ENCODE measurements around the gene ZNF212.
"Not testable (repeated sequence)": the region's sequence is repeated elsewhere in the genome, so short reads cannot be mapped to it uniquely, and the experiment has no call there.

ZNF212 gene

DNA sequence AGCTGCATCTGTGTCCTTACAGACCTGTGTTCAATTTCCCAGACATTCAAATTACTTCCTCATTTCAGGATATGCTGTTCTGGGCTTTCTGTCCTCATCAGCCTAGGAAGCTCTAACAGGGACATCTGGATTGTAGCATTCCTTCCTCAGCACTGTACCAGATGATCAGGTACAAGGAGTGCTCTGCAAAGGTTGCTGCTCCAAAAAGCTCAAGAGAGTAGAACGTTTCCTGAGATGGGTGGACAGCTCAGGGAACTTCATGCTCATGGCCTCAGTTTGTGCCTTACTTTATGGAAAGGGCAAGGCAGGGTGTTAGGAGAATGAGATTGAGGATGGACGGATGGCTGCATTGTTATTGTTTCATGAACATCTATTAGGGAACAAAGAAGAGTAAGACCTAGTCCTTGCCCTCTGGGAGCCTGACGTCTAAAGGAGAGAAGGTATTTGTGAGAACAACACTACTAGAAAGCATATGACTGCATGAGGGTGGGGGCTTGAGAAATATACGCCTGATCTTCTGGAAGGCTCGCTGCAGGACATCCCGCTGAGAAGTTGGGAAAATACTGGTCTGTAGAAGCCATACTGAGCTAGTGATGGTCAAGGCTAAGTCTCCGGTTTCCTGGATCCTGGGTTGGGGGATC is 10.5 kb upstream of the ZNF212 start:
- no peak overlapping the region for H3K4me3 Mint-ChIP-seq
- H3K9me3 Mint-ChIP-seq, result no peaks in the 10 kb centered on the region
- DNase-seq (ENCODE audit: low spot score in 2 of 2), result no peak
- H3K27ac Mint-ChIP-seq, result peak overlapping the region; percentile 86
- ATAC-seq, result no peak
- peaks cover 28% of the 10 kb centered on the region for H3K4me1 Mint-ChIP-seq
- peaks cover 35% of the 10 kb centered on the region for H3K36me3 Mint-ChIP-seq

DNA sequence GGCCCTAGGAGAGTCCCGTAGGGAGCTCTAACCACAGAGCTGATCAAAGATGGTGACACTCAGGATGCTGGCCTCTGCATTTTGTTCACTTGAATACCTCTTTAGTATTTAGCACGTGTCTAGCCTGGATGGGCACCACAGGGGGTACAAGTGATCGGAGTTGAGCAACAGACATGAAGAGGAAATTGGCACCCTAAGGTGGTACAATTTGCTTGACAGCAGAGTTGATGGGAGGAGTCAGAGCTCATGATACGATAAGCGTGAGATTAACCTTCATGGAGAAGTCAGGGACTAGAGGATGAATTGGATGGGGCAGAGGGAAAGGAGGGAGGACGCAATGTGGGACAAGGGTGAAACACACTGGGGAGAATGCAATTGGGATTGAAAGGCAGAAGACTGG is 9.9 kb upstream of the ZNF212 start:
- no peak for DNase-seq (ENCODE audit: low spot score in 2 of 2)
- Mint-ChIP-seq H3K4me1 (peaks cover 31% of the 10 kb centered on the region), H3K4me3 (no peak overlapping the region), H3K36me3 (peaks cover 34% of the 10 kb centered on the region), H3K9me3 (no peaks in the 10 kb centered on the region), H3K27ac (peak overlapping the region; percentile 86)
- peak; percentile 3 for ATAC-seq

DNA sequence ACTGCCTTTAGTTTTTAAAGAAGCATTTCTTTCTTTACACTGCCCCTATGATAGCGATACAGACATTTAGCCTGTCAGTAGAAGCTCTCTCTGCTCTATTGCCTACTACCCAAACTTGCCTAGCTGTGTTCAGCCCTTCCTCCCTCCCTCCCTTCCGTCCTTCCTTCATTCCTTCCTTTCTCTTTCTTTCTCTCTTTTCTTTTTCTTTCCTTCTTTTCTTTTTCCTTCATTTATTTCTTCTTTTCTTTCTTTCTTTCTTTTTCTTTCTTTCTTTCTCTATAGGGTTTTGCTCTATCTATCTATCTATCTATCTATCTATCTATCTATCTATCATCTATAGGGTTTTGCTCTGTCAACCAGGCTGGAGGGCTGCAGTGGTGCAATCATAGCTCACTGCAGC is 7.1 kb upstream of the ZNF212 start:
- no peak overlapping the region for H3K4me3 Mint-ChIP-seq
- ATAC-seq (no peak), DNase-seq (ENCODE audit: low spot score in 2 of 2) (no peak)
- H3K9me3 Mint-ChIP-seq, result no peaks in the 10 kb centered on the region
- H3K27ac Mint-ChIP-seq, result peak overlapping the region; percentile 36
- H3K4me1 Mint-ChIP-seq, result peaks cover 26% of the 10 kb centered on the region
- H3K36me3 Mint-ChIP-seq, result peaks cover 14% of the 10 kb centered on the region

DNA sequence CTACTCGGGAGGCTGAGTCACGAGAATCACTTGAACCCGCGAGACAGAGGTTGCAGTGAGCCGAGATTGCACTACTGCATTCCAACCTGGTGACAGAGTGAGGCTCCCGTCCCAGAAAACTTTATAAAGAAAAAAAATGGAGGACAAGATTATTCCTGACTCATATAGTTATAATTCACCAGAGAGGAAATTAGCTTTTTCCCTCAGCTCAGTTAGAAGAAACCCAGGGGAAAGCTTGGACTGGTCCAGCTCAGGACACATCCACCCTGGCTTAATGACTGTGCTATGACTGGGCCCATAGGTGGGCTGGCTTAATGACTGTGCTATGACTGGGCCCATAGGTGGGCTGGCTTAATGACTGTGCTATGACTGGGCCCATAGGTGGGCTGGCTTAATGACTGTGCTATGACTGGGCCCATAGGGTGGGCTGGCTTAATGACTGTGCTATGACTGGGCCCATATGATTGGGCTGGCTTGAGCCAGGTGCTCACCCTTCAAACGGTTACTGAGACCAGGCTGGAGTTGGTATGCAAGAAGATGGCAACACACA is 5.7 kb upstream of the ZNF212 start:
- ATAC-seq, result peak; percentile 74
- not testable (repeated sequence) for DNase-seq (ENCODE audit: low spot score in 2 of 2)

DNA sequence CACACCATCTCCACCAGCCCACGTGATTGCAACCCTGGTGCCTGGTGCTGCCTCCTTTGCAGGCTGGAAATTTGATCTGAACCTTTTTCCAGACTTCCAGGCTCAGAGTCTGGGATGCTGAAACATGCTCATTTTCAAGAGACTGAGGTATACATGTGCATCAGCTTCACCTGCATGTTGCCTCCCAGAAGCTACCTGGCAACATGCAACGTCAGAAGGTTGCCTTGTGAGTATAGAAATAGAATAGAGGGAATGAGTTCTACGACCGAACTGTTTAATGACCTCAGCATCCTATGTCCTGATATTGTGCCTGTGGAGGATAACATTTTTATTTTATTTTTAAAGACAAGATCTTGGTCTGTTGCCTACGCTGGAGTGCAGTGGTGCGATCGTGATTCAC is 1.9 kb upstream of the ZNF212 start:
- H3K27ac Mint-ChIP-seq, result no peak overlapping the region
- peaks cover 25% of the 10 kb centered on the region for H3K36me3 Mint-ChIP-seq
- peaks cover 39% of the 10 kb centered on the region for H3K4me1 Mint-ChIP-seq
- no peak overlapping the region for H3K4me3 Mint-ChIP-seq
- H3K9me3 Mint-ChIP-seq, result peaks cover 1% of the 10 kb centered on the region
- DNase-seq (ENCODE audit: low spot score in 2 of 2) (no peak), ATAC-seq (no peak)

More for the DNA sequence above, 5.7 kb upstream of the ZNF212 start:
- not testable (repeated sequence) for H3K4me3 Mint-ChIP-seq, H3K9me3 Mint-ChIP-seq
- H3K27ac Mint-ChIP-seq, result peak overlapping the region; percentile 12
- peaks cover 13% of the 10 kb centered on the region for H3K36me3 Mint-ChIP-seq
- H3K4me1 Mint-ChIP-seq, result peaks cover 35% of the 10 kb centered on the region

DNA sequence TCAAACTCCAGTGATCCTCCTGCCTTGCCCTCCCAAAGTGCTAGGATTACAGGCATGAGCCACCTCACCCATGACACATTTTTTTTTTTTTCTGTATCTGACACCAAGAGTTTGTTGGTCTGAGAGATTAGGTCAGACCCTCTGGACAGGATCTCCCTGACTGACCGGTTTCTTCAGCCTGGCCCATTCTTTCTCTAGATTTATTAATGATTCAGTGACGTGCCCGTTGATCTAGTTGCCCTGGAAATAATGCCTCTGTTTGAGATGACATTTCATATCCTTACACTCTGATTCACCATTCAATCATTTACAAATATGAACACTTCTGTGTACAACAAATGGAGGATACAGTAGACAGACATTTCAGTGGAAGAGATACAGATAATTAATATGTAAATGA is 1.4 kb upstream of the ZNF212 start:
- Mint-ChIP-seq H3K4me1 (peaks cover 39% of the 10 kb centered on the region), H3K27ac (peak overlapping the region; percentile 94), H3K36me3 (peaks cover 31% of the 10 kb centered on the region), H3K9me3 (peaks cover 6% of the 10 kb centered on the region), H3K4me3 (peak overlapping the region; percentile 88)
- DNase-seq (ENCODE audit: low spot score in 2 of 2) (no peak), ATAC-seq (peak; percentile 36)

DNA sequence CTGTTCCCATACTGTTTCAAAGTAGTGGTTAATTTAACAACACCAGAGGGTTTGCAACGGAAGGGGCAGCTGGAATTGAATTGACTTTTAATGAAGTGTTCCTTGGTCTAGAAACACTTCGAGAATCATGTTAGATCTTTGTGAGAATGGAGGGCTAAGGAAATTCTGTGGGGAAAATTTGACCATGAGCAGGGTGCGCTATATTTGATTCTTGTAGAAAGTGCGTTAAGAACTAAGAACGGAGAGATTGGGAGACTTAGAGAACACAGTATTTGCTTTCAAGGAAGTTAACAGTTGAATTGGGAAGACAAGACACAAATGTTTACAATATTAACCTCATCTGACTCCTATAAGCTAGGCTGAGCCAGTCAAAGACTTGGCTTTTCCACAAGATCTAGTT is 1.2 kb downstream of the ZNF212 start:
- DNase-seq (ENCODE audit: low spot score in 2 of 2) (no peak), ATAC-seq (no peak)
- Mint-ChIP-seq H3K9me3 (peaks cover 6% of the 10 kb centered on the region), H3K27ac (peak overlapping the region; percentile 94), H3K4me1 (peaks cover 44% of the 10 kb centered on the region), H3K36me3 (peaks cover 34% of the 10 kb centered on the region), H3K4me3 (peak overlapping the region; percentile 88)

DNA sequence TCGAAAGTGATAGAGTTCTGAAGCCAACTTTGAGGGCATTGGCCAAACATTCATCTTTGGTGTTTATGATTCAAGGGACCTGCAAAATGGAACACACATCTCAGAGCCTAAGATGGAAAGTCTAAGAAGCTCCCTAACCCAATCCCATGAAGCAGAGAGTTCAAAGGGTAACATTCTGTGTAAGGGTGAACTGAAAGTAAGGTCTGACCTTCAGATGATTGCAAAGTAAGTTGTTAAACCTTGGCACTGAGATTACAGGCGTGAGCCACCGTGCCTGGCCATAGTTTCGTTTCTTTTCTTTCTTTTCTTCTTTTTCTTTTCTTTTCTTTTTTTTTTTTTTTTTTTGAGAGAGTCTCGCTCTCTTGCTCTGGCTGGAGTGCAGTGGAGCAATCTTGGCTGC is 2.2 kb downstream of the ZNF212 start:
- Mint-ChIP-seq H3K9me3 (peaks cover 6% of the 10 kb centered on the region), H3K4me3 (peak overlapping the region; percentile 88), H3K36me3 (peaks cover 41% of the 10 kb centered on the region), H3K27ac (no peak overlapping the region), H3K4me1 (peaks cover 52% of the 10 kb centered on the region)
- no peak for ATAC-seq
- DNase-seq (ENCODE audit: low spot score in 2 of 2), result no peak

- peak overlapping the region; percentile 62 for H3K4me3 Mint-ChIP-seq
- ATAC-seq, result peak; percentile 95
- peaks cover 65% of the 10 kb centered on the region for H3K36me3 Mint-ChIP-seq
- no peak for DNase-seq (ENCODE audit: low spot score in 2 of 2)
- H3K9me3 Mint-ChIP-seq, result peaks cover 6% of the 10 kb centered on the region
- H3K4me1 Mint-ChIP-seq, result peaks cover 57% of the 10 kb centered on the region
- H3K27ac Mint-ChIP-seq, result peak overlapping the region; percentile 94
Measured at GRCh38 chr7:149245244-149245643, 5.8 kb downstream of the ZNF212 start.

DNA sequence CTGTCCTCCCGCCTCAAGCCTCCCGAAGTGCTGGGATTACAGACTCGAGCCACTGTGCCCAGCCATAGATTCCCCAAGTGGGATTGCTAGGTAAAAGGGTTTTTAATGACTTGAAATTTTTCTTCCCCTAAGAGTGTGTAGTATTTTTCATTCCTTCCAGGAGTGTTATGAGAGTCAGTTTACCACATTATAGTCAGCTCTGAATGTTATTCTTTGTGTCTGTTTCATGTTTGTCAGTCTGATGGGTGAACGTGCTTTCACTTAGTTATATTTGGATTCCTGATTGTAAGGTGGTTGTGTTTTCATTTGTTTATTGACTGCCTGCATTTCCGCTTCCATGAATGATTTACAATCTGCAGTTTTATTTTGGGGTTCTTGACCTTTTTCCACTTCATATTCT is 6.3 kb downstream of the ZNF212 start:
- peaks cover 6% of the 10 kb centered on the region for H3K9me3 Mint-ChIP-seq
- peaks cover 65% of the 10 kb centered on the region for H3K36me3 Mint-ChIP-seq
- peak overlapping the region; percentile 94 for H3K27ac Mint-ChIP-seq
- DNase-seq (ENCODE audit: low spot score in 2 of 2) (no peak), ATAC-seq (peak; percentile 81)
- H3K4me1 Mint-ChIP-seq, result peaks cover 52% of the 10 kb centered on the region
- peak overlapping the region; percentile 62 for H3K4me3 Mint-ChIP-seq

GRCh38 chr7:149248777-149249176 is 9.3 kb downstream of the ZNF212 start:
- Mint-ChIP-seq H3K4me1 (peaks cover 41% of the 10 kb centered on the region), H3K27ac (peak overlapping the region; percentile 87), H3K36me3 (peaks cover 78% of the 10 kb centered on the region), H3K4me3 (peak overlapping the region; percentile 33), H3K9me3 (no peaks in the 10 kb centered on the region)
- DNase-seq (ENCODE audit: low spot score in 2 of 2) (no peak), ATAC-seq (peak; percentile 56)

DNA sequence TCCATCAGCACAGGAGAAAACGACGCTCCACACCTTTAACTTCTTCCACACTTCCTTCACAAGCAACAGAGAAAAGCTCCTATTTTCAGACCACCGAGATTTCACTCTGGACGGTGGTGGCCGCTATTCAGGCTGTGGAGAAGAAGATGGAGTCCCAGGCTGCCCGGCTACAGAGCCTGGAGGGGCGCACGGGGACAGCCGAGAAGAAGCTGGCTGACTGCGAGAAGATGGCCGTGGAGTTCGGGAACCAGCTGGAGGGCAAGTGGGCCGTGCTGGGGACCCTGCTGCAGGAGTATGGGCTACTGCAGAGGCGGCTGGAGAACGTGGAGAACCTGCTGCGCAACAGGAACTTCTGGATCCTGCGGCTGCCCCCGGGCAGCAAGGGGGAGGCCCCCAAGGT is 10.7 kb downstream of the ZNF212 start:
- Mint-ChIP-seq H3K36me3 (peaks cover 92% of the 10 kb centered on the region), H3K4me1 (peaks cover 33% of the 10 kb centered on the region), H3K27ac (peak overlapping the region; percentile 67)
- H3K4me3 Mint-ChIP-seq; H3K9me3 Mint-ChIP-seq; DNase-seq (ENCODE audit: low spot score in 2 of 2); ATAC-seq: not testable (repeated sequence)

DNA sequence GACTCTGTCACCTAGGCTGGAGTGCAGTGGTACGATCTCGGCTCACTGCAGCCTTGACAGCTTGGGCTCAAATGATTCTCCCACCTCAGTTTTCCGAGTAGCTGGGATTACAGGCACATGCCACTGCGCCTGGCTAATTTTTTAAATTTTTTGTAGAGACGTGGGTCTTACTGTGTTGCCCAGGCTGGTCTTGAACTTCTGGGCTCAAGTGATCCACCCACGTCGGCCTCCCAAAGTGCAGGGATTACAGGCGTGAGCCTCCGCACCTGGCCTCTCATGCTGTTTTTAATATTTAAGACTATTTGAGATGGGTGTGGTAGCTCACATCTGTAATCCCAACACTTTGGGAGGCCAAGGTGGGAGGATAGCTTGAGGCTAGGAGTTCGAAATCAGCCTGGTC is 12.1 kb downstream of the ZNF212 start:
- Mint-ChIP-seq H3K4me1 (peaks cover 22% of the 10 kb centered on the region), H3K27ac (peak overlapping the region; percentile 69), H3K36me3 (peaks cover 93% of the 10 kb centered on the region)
- ATAC-seq; DNase-seq (ENCODE audit: low spot score in 2 of 2); H3K4me3 Mint-ChIP-seq; H3K9me3 Mint-ChIP-seq: not testable (repeated sequence)

- Mint-ChIP-seq H3K36me3 (peaks cover 86% of the 10 kb centered on the region), H3K9me3 (no peaks in the 10 kb centered on the region), H3K27ac (peak overlapping the region; percentile 69), H3K4me1 (peaks cover 22% of the 10 kb centered on the region), H3K4me3 (no peak overlapping the region)
- ATAC-seq (no peak), DNase-seq (ENCODE audit: low spot score in 2 of 2) (no peak)
Measured at GRCh38 chr7:149252378-149252777, 12.9 kb downstream of the ZNF212 start.

GRCh38 chr7:149253665-149254064 is 14.2 kb downstream of the ZNF212 start:
- peaks cover 75% of the 10 kb centered on the region for H3K36me3 Mint-ChIP-seq
- no peak for DNase-seq (ENCODE audit: low spot score in 2 of 2)
- H3K9me3 Mint-ChIP-seq, result no peaks in the 10 kb centered on the region
- H3K4me1 Mint-ChIP-seq, result peaks cover 9% of the 10 kb centered on the region
- no peak overlapping the region for H3K27ac Mint-ChIP-seq
- ATAC-seq, result no peak
- no peak overlapping the region for H3K4me3 Mint-ChIP-seq

DNA sequence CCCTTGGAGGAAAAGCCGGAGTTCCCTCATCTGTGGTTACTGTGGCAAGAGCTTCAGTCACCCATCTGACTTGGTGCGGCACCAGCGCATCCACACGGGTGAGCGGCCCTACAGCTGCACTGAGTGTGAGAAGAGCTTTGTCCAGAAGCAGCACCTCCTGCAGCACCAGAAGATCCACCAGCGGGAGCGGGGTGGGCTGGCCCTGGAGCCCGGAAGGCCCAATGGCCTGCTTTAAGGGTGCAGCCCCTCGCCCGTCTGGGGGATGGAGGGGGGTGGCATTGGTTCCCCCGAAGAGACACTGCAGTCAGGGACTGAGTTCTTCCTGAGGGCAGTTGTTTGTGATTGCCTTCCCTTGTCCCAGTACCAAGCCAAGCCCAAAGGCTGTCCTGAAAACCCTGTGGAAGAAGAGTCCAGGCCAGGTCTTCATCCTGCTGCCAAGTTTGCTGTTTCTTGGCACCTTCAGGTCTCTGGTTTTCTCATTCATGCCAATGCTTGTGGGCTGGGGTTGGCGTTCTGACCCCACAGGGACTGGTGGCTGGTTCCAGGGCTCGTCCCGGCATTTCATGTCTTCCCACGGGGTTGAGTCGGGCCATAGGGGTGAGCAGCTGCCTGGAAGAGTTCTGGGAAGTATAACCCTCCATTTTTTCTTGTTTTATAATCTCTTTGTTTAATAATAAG is 14.9 kb downstream of the ZNF212 start:
- DNase-seq (ENCODE audit: low spot score in 2 of 2) (no peak), ATAC-seq (no peak)
- H3K27ac Mint-ChIP-seq, result no peak overlapping the region
- H3K9me3 Mint-ChIP-seq, result no peaks in the 10 kb centered on the region
- peaks cover 68% of the 10 kb centered on the region for H3K36me3 Mint-ChIP-seq
- H3K4me1 Mint-ChIP-seq, result peaks cover 2% of the 10 kb centered on the region
- H3K4me3 Mint-ChIP-seq, result no peak overlapping the region

Data from stimulated activated effector memory CD8-positive, alpha-beta T cell treated with anti-CD3 and anti-CD28 coated beads, Interleukin-12 subunit alpha, Interleukin-12 subunit beta, amount 100 ng/mL, for 72 hours (primary cell).